GM21526 (cell line): ENCODE data around the gene DDX5.
"Not testable (repeated sequence)": the region's sequence is repeated elsewhere in the genome, so short reads cannot be mapped to it uniquely, and the experiment has no call there.

Experiments used
- ATAC-seq: cut with Tn5 transposase; IDR thresholded peaks from one replicate; pipeline ENCODE4 v1.9.1; 2021; ENCODE audit warnings: moderate library complexity; ENCODE audit not compliant: unreplicated experiment, low FRiP score

The DDX5 gene

DNA sequence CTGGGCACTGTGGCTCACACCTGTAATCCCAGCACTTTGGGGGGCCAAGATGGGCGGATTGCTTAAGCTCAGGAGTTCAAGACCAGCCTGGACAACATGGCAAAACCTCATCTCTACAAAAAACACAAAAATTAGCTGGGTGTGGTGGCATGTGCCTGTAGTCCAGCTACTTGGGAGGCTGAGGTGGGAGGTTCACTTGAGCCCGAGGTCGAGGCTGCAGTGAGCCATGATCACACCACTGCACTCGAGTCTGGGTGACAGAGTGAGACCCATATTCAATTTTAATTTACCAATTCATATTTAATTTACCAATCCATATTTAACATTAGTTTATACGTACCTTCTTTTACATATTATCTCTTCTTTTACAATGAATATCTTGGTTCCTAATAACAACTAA is 10.8 kb downstream of the DDX5 start:
- not testable (repeated sequence) for ATAC-seq

DNA sequence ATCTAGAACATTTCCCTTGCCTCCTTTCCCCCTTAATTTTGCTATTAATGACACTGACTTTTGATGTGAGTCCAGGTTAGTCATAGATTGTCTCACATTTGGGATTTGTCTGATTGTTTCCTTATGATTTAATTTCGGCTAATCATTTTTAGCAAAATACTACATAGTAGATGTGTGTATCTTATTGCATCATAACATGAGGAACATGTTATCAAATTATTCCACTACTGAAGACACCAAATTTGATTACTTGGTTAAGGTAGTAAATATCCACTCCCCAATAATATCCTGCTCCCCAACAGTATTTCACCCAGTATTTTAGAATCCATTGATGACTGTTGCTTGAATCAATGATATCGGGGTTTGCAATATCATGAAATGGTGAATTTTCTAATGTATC is 12.0 kb downstream of the DDX5 start:
- no peak for ATAC-seq

DNA sequence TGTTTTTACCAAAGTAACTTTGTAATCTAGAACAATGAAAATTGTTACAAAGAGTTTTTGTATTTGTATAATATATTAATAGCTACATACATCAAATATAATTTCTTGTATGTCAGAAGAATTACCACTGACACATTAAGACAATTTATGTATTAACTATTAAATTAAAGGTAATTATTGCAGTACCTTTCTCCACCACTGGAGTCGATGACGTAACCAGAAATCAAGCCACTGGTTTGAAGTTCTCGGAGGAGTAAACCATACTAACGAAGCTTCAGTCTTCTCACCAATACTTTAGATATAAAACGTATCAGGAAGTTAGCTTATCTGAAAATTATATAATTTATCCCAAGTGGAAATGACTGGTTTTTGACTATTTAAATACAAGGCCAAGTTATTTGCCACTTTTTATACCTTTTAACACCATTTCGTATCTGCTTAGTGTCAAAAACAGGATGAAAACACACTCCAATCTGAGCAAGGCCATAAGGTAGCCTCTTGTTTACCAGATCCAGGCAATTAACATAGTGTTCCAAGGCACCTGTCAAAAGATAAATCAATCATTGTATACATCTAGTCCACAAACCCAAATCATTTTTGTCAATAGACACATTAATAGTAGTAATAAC is 13.5 kb downstream of the DDX5 start:
- ATAC-seq = no peak

DNA sequence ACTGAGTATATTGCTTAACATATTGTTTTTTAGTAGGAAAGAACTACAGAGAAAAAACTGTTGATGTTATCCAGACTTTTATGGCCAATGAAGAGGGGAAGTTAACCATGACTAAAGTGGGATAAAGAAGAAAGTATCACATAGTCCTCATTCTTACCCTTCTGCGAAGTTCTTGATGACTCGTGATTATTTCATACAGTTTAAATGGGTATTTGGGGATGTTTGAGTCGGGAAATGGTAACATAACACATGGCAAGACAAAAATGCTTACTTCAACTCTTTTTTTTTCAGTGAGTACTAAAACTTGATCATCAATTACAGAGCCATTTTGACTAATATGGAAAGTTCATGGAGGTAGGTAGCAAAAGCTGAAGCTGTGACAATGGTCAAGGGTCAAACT is 14.1 kb downstream of the DDX5 start:
- ATAC-seq = no peak

DNA sequence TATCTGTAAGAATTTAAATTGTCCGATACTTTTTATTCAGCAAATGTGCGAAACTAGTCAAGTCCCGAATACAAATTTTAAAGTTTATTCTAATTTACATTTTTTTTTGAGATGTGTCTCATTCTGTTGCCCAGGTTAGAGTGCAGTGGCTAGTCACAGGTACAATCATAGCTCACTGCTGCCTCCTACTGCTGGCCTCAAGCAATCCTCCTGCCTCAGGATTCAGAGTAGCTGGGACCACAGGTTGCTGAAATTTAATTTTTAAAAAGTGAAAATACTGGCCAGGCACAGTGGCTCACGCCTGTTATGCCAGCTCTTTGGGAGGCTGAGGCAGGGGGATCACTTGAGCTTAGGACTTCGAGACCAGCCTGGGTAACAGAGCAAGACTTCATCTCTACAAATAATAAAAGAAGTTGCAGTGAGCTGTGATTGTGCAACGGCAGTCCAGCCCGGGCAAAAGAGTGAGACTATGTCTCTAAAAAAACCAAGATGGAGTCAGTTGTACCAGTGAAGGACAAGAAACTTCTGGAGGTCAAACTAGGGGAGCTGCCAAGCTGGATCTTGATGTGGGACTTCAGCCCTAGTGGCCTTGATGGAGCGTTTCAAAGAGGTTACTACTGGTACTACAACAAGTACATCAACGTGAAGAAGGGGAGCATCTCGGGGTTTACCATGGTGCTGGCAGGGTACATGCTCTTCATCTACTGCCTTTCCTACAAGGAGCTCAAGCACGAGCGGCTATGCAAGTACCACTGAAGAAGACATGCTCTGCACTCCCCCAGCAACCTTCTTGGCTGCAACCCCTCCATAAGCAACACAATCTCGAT is 14.8 kb downstream of the DDX5 start:
- ATAC-seq = no peak

DNA sequence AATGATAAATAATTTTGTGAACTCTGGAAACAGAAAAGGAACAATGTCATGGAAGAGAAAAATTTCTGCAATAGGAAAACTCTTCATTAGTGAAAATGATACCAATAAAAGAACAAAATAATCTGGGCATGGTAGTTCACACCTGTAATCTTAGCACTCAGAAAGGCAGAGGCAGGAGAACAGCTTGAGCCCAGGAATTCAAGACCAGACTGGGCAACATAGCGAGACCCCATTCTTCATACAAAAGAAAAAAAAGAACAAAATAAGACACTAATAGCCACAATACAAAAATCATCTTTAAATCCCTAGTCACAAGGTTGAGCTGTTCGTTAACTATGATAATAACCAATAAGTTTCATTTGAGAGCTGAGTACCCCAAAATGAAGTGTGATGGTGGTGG is 17.8 kb downstream of the DDX5 start:
- ATAC-seq = no peak

DNA sequence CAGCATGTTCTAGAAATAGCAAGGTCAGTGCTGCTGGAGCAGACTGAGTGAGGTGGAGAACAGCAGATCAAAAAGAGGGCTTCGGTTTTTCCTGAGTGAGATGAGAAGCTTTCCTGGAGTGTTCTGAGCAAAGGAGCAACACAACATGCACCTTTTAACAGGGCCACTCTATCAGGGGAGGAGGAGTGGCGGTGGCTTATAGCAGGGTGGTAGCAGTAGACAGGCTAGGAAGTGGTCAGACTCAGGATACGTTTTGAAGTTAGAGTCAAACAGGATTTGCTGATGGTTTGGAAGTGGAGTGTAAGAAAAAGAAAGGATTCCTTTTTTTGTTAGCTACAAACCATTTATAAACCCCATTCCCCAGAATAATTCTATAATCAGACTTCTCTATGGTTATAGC is 21.7 kb downstream of the DDX5 start:
- no peak for ATAC-seq

DNA sequence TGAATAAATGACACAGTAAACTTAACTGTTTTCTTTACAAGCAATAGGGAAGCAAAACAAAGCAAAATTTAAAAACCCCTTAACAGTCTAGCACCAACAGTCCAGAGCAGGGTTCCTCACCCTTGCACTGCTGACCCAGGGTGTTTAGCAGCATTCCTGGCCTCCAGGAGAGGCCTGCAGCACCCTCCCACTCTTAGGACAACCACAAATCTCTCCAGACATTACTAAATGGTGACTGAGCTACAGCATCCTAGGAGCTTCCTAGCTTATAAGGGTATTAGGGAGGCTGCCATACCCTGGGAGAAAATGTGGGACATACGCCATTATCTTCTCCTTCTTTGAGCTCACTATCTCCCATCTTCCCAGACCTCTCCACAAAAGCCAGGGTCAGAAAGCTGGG is 25.1 kb downstream of the DDX5 start:
- no peak for ATAC-seq

DNA sequence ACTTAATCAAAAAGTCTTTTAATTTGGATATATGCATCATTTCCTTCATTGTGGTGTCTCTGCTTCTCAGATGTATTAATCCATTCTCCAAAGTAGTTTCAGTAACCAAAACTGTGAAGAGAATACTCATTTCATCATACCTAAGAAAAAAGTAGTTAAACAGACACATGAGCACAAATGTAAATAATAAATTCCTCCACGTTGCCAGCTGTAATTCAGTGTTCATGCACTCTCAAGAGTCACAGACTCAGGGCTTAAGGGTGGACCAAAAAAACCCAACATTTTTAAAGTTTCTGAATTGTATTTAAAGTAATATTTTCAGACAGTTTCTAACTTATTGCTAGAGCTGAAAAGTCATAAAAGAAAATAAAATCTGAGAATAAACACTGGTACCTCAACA is 28.2 kb downstream of the DDX5 start:
- ATAC-seq = no peak

DNA sequence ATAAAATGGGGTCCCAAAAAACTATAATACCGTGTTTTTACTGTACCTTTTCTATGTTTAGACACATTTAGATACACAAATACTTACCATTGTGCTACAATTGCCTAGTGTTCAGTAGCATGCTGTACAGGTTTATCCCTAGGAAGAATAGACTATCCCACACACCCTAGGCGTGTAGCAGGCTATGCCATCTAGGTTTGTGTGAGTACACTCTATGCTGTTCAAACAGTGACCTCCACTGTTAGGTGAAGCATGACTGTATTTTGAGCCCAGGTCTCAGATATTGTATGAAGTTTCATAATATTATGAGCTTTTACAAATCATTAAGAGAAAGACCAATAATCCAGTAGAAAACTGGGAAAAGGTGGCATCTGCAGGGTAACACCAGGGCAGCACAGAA is 33.5 kb downstream of the DDX5 start:
- ATAC-seq = no peak

DNA sequence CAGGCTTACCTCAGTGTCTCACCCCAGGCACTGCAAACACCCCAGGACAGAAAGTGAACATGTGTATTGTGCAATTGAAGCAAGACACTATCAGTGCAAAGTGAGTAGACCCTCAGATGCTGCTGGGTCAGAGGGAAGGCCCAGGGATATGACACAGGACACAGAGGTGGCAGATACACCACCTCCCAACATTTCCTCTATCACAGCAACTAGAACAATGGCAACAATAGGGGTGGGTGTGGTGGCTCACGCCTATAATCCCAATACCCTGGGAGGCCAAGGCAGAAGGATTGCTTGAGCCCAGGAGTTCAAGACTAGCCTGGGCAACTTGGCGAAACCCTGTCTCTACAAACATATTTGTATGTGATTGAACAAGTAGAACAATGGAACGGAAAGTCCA is 34.6 kb downstream of the DDX5 start:
- ATAC-seq = no peak

DNA sequence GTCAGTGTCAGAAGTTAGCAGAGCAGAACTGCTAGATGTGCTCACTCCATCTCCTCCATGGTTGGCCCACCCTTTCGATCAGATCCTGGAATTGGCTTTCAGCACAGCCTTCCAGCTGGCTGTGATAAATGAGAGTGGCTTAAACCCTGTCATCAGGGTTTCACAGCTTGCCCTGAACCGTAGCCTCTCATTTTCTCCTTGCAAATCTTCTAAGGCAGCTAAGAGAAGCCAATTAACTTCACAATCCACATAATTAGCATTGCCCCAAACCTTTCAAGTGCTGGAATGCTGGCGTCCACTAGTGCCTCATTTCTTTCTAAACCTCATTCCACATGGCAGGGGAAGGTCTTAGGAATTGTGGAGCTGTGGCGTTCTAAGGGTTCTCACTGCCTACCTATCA is 35.5 kb downstream of the DDX5 start:
- ATAC-seq = no peak

DNA sequence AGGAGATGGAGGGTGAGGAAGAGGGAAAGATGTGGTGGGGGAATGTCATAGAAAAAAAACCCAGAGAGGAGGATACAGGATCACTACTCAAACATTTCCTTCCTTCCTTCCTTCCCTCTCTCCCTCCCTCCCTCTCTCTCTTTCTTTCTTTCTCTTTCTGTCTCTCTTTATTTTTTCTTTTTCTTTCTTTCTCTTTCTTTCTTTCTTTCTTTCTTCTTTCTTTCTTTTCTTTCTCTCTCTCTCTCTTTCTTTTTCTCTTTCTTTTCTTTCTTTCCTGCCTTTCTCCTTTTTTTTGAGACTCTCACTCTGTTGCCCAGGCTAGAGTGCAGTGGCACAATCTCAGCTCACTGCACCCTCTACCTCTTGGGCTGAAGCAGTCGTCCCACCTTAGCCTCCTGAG is 39.3 kb downstream of the DDX5 start:
- not testable (repeated sequence) for ATAC-seq

DNA sequence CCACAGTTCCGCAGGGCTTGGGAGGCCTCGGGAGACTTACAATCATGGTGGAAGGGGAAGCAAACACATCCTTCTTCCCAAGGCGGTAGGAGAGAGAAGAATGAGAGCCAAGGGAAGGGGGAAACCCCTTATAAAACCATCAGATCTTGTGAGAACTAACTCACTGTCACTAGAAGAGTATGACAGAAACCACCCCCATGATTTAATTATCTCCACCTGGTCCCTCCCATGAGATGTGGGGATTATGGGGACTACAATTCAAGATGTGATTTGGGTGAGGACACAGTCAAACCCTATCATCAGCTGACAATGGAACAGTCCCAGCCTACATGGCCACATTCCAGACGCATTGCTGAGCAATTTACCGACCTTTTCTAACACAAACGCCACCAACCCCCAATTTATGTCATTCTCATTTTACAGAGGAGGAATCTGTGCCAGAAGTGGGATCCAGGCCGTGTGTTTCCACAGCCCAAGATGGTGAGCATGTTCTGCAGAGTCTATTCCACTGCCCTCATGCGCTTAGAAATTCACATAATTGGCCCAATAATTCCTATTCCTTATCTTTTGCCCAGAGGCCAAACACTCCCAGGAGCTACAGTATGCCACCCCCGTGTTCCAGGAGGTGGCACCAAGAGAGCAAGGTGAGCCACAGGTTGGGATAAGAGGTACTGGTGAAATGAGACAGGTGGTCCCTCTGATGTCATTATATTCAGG is 39.9 kb downstream of the DDX5 start:
- no peak for ATAC-seq

DNA sequence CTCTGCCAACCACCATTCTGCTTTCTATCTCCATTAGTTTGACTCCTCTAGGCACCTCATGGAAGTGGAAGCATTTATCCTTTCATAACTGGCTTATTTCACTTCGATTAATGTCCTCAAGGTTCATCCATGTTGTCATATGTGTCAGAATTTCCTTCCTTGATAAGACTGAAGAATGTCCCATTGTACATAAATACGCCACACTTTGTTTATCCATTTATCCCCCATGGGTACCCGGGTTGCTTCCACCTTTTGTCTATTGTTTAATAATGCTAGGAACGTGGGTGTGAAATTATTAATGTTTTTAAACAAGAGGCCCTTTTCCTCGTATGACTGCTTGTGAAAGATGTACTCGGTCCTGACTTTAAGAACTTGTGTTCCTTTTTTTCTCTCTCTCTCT is 44.3 kb downstream of the DDX5 start:
- no peak for ATAC-seq

DNA sequence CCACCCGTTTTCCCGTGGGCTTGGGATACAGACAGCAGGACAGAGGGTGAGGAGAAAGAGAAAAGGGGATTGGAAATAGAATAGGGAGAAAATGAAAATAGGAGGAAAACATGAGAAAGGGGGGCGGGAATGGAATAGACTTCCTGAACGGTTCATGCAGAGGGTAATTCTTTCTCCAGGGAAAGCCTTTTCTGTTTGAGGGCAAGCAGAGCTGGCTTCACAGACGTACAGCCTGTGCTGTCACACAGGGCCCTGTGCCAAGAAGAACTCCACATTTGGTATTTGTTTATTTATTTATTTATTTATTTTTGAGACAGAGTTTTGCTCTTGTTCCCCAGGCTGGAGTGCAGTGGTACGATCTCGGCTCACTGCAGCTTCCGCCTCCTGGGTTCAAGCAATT is 45.1 kb downstream of the DDX5 start:
- ATAC-seq = no peak

DNA sequence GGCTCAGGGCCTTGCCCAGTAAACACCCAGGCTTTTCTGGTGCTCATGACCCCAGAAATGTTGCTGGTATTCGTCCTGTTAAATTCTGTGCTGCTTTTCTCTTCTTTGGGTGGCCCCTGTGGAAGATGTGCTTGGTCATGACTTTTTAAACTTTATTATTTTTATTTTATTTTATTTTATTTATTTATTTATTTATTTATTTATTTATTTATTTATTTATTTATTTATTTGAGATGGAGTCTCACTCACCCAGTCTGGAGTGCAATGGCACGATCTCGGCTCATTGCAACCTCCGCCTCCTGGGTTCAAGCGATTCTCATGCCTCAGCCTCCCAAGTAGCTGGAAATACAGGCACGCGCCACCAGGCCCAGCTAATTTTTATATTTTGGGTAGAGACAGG is 46.3 kb downstream of the DDX5 start:
- ATAC-seq = not testable (repeated sequence)

DNA sequence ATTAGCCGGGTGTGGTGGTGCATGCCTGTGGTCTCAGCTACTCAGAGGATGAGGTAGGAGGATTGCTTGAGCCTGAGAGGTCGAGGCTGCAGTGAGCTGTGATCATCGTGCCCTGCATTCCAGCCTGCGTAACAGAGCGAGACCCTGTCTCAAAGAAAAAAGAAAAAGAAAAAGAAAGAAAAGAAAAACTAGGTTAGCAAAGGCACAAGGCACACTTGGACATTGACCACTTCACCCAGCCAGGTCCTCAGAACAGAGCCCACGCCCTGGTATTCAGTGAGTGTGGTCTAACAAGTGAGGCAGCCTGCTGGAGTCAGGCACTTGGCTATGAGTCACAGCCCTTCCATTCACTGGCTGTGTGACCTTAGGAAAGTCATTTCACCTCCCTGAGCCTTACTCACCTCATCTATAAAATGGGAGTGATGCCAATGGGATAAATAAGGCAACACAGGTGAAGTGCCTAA is 46.8 kb downstream of the DDX5 start:
- ATAC-seq = no peak

DNA sequence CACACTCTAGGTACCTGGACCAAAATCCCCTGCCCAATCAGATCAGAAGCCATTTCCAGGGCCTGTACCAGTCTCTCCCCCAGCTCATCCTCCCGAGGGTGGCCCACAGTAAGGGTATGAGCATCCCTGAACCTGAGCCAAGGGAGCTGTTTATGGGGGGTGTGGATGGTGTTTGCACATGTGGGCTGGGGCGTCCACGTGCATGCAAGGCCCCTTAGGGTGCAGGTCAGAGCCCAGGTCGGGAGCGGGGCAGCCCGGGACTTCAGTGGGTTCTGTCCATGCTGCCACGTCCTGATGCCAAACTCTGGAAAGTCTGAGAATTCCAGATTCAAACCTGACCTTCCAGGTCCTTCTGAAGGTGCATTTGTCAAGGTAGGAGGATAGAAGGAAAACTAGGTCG is 47.3 kb downstream of the DDX5 start:
- no peak for ATAC-seq

DNA sequence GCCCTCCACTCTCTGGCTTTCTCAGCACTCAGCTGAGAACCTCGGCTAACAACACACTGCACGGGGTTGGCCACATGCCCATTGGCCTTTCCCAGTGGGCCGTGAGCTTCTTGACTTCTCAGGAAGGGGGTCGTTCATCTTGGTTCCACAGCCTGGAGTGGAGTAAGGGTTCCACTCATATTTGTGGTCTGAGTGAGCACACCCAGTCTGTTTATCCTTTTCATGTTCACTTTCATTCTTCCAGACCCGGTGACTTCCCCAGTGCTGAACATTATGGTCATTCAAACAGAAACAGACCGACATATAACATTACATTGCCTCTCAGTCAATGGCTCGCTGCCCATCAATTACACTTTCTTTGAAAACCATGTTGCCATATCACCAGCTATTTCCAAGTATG is 48.9 kb downstream of the DDX5 start:
- ATAC-seq = no peak

DNA sequence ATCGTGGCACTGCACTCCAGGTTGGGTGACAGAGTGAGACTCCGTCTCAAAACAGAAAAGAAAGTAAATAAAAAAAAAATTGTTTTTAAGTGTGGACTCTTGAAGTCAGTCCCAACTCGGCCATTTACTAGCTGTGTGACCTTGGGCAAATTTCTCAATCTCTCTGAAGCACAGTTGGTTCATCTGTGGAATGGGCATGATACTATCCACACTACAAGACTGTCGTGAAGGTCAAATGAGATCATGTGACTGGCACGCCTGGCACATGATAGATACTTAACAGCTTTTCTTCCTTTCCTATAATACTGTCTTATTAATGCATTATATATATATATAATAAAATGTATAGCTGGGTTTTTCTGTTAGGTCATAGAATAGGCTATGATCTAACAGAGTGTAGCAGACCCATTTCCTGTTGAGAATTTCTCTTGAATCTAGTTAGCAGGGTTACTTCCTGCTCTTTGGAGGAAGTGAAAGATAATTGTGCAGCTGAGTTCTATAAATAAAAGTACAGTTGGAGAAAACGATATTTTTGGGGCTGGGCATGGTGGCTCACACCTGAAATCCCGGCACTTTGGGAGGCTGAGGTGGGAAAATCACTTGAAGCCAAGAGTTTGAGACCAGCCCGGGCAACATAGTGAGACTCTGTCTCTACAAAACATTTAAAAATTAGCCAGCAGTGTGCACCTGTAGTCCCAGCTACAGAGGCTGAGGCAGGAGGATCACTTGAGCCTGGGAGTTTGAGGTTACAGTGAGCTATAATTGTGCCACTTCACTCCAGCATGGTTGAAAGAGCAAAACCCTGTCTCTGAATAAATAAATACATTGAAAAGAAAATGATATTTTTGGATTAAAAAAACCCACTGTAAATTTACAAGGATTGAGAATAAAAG is 49.9 kb downstream of the DDX5 start:
- no peak for ATAC-seq
